Sigmoid colon (tissue), 4 donors: Measurements from ENCODE around the gene RBM33.

Source experiments
- EP300 ChIP-seq, 4 donors: sonication (generic); formaldehyde crosslinking; IDR thresholded peaks; one replicate each; pipeline ENCODE4 v1.6.1; 2017; ENCODE audit warnings: antibody characterized with exemption in 4 of 4
- POLR2A ChIP-seq, 2 donors: fragments of 450-650 bp; IDR thresholded peaks; one replicate each; pipeline ENCODE4 v1.6.1; 2016; ENCODE audit warnings: antibody characterized with exemption in 2 of 2, mild to moderate bottlenecking in 2 of 2, moderate library complexity in 2 of 2
- TF ChIP-seq, protein P1 (sequence below), 4 experiments: fragments of 450-650 bp in 3 of 4; fragments of 200-600 bp in 1 of 4; IDR thresholded peaks; one replicate each; pipeline ENCODE4 v1.5.1; 2016 to 2019; ENCODE audit warnings: antibody characterized with exemption in 4 of 4, mild to moderate bottlenecking in 3 of 4, moderate library complexity in 2 of 4

DNA sequence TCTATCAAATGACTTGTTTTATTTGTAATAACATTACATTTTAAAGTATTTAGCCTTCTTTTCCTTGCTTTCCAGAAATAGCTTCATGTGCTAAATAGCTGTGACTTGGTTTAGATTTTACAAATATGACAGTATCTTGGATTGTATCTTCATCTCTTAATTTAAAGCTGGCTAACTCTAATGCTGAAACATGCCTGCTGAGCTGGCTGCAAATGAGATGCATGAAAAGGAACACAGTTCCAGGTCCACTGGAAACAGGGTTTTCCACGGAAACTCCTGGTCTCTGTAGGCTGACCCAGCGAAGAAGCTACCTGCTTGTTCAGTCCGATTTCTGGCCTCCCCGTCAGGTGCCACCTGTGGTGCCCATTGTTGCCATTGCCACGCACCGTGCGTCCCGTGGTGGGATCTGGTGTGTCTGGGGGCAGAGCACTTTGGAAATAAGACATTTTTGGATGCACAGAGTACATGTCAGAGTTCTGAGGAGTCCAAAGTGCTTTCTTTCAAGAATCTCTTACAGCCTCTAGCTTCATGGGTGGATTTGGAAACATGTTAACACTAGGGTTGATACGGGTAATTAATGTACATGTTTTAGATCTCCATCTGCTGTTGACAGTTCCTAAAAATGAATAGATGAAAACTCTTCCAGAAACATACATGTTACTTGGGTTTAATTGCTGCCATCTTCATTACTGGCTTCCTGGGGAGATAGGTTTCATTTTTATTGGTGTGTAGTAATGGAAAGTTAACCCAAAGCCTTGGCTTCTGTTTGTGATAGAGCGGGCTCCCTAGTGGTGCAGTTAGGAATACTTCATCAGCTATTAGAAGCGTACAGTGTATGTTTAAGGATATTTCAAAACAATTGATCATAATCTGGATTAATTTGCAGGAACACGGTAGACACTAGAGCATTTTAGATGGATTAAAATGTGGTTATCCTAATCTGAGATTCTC is 122.8 kb downstream of the RBM33 start:
- TF ChIP-seq POLR2A (IDR thresholded peaks at IDR 0.05) (no peak), EP300 (IDR thresholded peaks at IDR 0.05) (no peak)
- TF ChIP-seq, protein P1, sequence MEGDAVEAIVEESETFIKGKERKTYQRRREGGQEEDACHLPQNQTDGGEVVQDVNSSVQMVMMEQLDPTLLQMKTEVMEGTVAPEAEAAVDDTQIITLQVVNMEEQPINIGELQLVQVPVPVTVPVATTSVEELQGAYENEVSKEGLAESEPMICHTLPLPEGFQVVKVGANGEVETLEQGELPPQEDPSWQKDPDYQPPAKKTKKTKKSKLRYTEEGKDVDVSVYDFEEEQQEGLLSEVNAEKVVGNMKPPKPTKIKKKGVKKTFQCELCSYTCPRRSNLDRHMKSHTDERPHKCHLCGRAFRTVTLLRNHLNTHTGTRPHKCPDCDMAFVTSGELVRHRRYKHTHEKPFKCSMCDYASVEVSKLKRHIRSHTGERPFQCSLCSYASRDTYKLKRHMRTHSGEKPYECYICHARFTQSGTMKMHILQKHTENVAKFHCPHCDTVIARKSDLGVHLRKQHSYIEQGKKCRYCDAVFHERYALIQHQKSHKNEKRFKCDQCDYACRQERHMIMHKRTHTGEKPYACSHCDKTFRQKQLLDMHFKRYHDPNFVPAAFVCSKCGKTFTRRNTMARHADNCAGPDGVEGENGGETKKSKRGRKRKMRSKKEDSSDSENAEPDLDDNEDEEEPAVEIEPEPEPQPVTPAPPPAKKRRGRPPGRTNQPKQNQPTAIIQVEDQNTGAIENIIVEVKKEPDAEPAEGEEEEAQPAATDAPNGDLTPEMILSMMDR (IDR thresholded peaks at IDR 0.05), result no peak
